ENCODE results near the gene L3MBTL3.

L3MBTL3 gene

GRCh38 chr6:130018292-130018743 is at the start of gene L3MBTL3:
TSS of gene L3MBTL3 (plus strand) at chr6:130018581. CDS start at chr6:130042700, 24,119 bp downstream.
- DNase-seq, result peak; percentile 88 to 91

GRCh38 chr6:129969064-129969463 is 49.3 kb upstream of the L3MBTL3 start:
- DNase-seq, result no peak

GRCh38 chr6:129976110-129976509 is 42.3 kb upstream of the L3MBTL3 start:
- no peak for DNase-seq

GRCh38 chr6:129978148-129978916 is 40.0 kb upstream of the L3MBTL3 start:
- DNase-seq, result no peak

GRCh38 chr6:129980821-129981220 is 37.6 kb upstream of the L3MBTL3 start:
- no peak for DNase-seq

GRCh38 chr6:129981598-129981997 is 36.8 kb upstream of the L3MBTL3 start:
- no peak for DNase-seq

- peak in 1 of 2 donors; percentile 3 for DNase-seq
These were observed 29.0 kb upstream of the L3MBTL3 start for GRCh38 chr6:129989396-129989795.

- DNase-seq, result no peak
These were observed 25.5 kb upstream of the L3MBTL3 start for GRCh38 chr6:129992881-129993280.

GRCh38 chr6:129994410-129994809 is 24.0 kb upstream of the L3MBTL3 start:
- DNase-seq, result no peak

- DNase-seq, result no peak
These were observed 22.0 kb upstream of the L3MBTL3 start for GRCh38 chr6:129996387-129996786.

- no peak for DNase-seq
These were observed 17.6 kb upstream of the L3MBTL3 start for GRCh38 chr6:130000526-130001421.

GRCh38 chr6:130008236-130008873 is 10.0 kb upstream of the L3MBTL3 start:
- no peak for DNase-seq

GRCh38 chr6:130009146-130009545 is 9.2 kb upstream of the L3MBTL3 start:
- no peak for DNase-seq

GRCh38 chr6:130010387-130010786 is 8.0 kb upstream of the L3MBTL3 start:
- no peak for DNase-seq

- DNase-seq, result no peak
These were observed 5.7 kb upstream of the L3MBTL3 start for GRCh38 chr6:130012728-130013127.

- peak; percentile 5 to 48 for DNase-seq
These were observed 454 bp downstream of the L3MBTL3 start for GRCh38 chr6:130018744-130019325.

- DNase-seq, result peak; percentile 16 to 52
These were observed 1.1 kb downstream of the L3MBTL3 start for GRCh38 chr6:130019326-130020072.

GRCh38 chr6:130020073-130020906 is 1.9 kb downstream of the L3MBTL3 start:
- peak; percentile 20 to 60 for DNase-seq

GRCh38 chr6:130020907-130021629 is 2.7 kb downstream of the L3MBTL3 start:
- peak; percentile 84 to 90 for DNase-seq

GRCh38 chr6:130026859-130027258 is 8.5 kb downstream of the L3MBTL3 start:
- no peak for DNase-seq
